ENCODE measurements around the gene ADM2. TPM values are rescaled to one million over a fixed set of nuclear protein-coding genes. Genes with fewer than 3 reads are reported as not detected.
A peak's percentile ranks its signal among the peaks of the same experiment; 100 is the strongest.

The ADM2 gene
- polyA plus RNA-seq, 1 donor = 11.2 TPM

DNA sequence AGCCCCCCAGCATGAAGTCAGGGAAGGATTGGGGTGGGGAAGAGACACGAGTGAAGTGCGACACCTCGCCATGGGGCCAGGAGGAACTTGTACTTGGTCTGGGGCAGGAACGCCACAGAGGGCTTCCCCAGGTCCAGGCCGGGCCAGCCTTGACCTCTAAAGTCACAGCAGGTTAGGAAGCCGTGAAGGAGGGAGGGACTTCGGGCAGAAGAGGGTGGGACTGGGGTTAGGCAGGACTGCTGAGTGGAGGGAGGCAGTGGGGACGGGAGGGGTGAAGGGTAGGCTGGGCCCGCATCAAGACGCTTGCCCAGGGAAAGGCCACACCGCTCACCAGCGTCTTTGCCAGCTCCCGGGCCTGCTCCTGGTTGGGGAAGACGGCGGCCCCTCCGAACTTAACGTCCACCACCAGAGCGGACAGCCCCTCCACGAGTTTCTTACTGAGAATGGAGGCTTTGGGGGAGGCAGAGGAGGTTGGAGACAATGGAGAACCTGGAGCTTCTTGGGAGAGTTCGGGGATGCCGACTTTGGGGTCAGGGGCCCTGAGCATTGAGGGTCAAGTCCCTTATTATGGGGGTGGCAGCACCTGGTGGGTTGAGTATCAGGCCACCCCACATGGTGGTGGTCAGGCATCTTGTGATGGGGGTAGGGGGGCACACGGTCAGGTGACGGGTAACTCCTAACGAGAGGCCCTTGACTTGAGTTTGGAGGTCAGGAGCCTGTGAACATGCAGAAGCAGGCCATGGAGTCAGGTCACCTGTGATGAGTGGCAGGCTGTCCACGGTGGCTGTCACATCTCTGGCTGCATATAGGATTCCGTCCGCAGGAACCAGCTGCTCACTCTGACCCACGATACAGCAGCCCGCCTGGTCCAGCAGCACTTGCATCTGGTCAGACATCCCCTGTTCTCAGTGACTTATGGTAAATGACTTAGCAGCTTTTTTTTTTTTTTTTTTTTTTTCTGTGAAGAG lies 45.8 kb downstream of the ADM2 start:
- peak overlapping the region; percentile 88 for H3K27ac ChIP-seq (ENCODE audit: low read length)
- H3K9me3 ChIP-seq (ENCODE audit: control insufficient read depth, low read depth, low read length) = peaks cover 16% of the 10 kb centered on the region
- H3K4me1 ChIP-seq (ENCODE audit: control insufficient read depth, insufficient read depth, low read length) = peaks cover 45% of the 10 kb centered on the region
- peaks cover 20% of the 10 kb centered on the region for H3K36me3 ChIP-seq (ENCODE audit: control insufficient read depth, insufficient read depth, low read length)
- no CpG with 5 or more reads among the region's 29 CpGs for WGBS (ENCODE audit: insufficient coverage, low lambda C conversion rate)
- peak overlapping the region; percentile 49 for H3K4me3 ChIP-seq (ENCODE audit: low read length)
- no peak for DNase-seq
- H3K27me3 ChIP-seq (ENCODE audit: control insufficient read depth, insufficient read depth, low read length) = peaks cover 26% of the 10 kb centered on the region

GRCh38 chr22:50527921-50528681 lies 46.8 kb downstream of the ADM2 start:
- WGBS (ENCODE audit: insufficient coverage, low lambda C conversion rate) = no CpG with 5 or more reads among the region's 18 CpGs
- Histone ChIP-seq H3K36me3 (ENCODE audit: control insufficient read depth, insufficient read depth, low read length) (peaks cover 10% of the 10 kb centered on the region), H3K4me3 (ENCODE audit: low read length) (no peak overlapping the region)

DNA sequence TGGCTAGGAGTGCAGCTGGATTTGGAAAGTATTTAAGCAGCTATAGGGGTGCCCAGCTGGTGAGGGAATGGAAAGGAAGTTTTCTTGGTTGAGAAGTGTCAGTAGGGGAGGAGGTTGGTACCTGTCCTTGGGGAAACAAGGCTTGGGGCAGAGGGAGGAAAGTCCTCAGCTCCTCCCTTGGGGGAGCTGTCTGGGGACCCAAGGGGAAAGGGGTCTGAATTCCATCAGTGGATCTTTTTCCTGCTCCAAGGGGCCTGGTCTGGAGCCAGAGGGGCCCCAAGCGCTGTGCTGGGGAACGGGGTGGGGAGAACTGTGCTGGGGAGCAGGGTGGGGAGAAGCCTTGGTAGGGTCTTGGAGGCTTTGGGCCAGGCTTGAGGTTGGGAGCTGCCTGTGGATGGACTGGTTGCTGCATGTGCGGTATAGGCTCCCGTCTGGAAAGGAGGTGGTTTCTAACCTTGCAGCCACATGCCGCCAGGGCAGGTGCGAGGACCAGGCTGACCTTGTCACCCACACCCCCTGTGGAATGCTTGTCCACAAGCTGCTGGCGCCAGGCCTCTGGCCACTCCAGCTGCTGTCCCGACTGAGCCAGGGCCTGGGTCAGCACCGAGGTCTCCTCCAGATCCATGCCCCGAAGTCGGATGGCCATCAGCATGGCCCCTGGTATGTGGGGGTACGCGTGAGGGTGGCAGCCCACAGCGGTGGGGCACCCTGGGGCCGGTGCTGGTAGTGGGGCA lies 47.5 kb downstream of the ADM2 start:
- DNase-seq = peak in 1 of 2 donors; percentile 31
- Histone ChIP-seq H3K36me3 (ENCODE audit: control insufficient read depth, insufficient read depth, low read length) (peaks cover 3% of the 10 kb centered on the region), H3K27ac (ENCODE audit: low read length) (peak overlapping the region; percentile 40), H3K9me3 (ENCODE audit: control insufficient read depth, low read depth, low read length) (peaks cover 16% of the 10 kb centered on the region), H3K4me1 (ENCODE audit: control insufficient read depth, insufficient read depth, low read length) (peaks cover 39% of the 10 kb centered on the region), H3K27me3 (ENCODE audit: control insufficient read depth, insufficient read depth, low read length) (peaks cover 39% of the 10 kb centered on the region), H3K4me3 (ENCODE audit: low read length) (peak overlapping the region; percentile 40)
- no CpG with 5 or more reads among the region's 15 CpGs for WGBS (ENCODE audit: insufficient coverage, low lambda C conversion rate)

More at GRCh38 chr22:50527921-50528681, 46.8 kb downstream of the ADM2 start:
- no peak for DNase-seq
- Histone ChIP-seq H3K27ac (ENCODE audit: low read length) (no peak overlapping the region), H3K4me1 (ENCODE audit: control insufficient read depth, insufficient read depth, low read length) (peaks cover 47% of the 10 kb centered on the region), H3K9me3 (ENCODE audit: control insufficient read depth, low read depth, low read length) (peaks cover 16% of the 10 kb centered on the region), H3K27me3 (ENCODE audit: control insufficient read depth, insufficient read depth, low read length) (peaks cover 34% of the 10 kb centered on the region)

- no CpG with 5 or more reads among the region's 50 CpGs for WGBS (ENCODE audit: insufficient coverage, low lambda C conversion rate)
- no peaks in the 10 kb centered on the region for H3K36me3 ChIP-seq (ENCODE audit: control insufficient read depth, insufficient read depth, low read length)
- H3K27me3 ChIP-seq (ENCODE audit: control insufficient read depth, insufficient read depth, low read length) = peaks cover 43% of the 10 kb centered on the region
- H3K4me1 ChIP-seq (ENCODE audit: control insufficient read depth, insufficient read depth, low read length) = peaks cover 33% of the 10 kb centered on the region
- H3K4me3 ChIP-seq (ENCODE audit: low read length) = peak overlapping the region; percentile 40
- H3K27ac ChIP-seq (ENCODE audit: low read length) = peak overlapping the region; percentile 40
- no peak for DNase-seq
- H3K9me3 ChIP-seq (ENCODE audit: control insufficient read depth, low read depth, low read length) = peaks cover 16% of the 10 kb centered on the region
These were observed 48.1 kb downstream of the ADM2 start for GRCh38 chr22:50529416-50529896.

GRCh38 chr22:50529897-50530579 lies 48.7 kb downstream of the ADM2 start, which contains the start of gene TYMP:
Gene TYMP, minus strand, starts transcription at chr22:50530012. Its CDS starts 303 bp downstream, at chr22:50529709.
- peak within 1 kb of the TSS; percentile 94 for H3K27ac ChIP-seq (ENCODE audit: low read length)
- H3K36me3 ChIP-seq (ENCODE audit: control insufficient read depth, insufficient read depth, low read length) = no peaks in the 10 kb centered on the region
- H3K4me1 ChIP-seq (ENCODE audit: control insufficient read depth, insufficient read depth, low read length) = peaks cover 32% of the 10 kb centered on the region
- H3K4me3 ChIP-seq (ENCODE audit: low read length) = peak within 1 kb of the TSS; percentile 60
- peaks cover 16% of the 10 kb centered on the region for H3K9me3 ChIP-seq (ENCODE audit: control insufficient read depth, low read depth, low read length)
- peaks cover 45% of the 10 kb centered on the region for H3K27me3 ChIP-seq (ENCODE audit: control insufficient read depth, insufficient read depth, low read length)
- WGBS (ENCODE audit: insufficient coverage, low lambda C conversion rate) = no CpG with 5 or more reads among the region's 92 CpGs
- DNase-seq = peak; percentile 69 to 91

DNA sequence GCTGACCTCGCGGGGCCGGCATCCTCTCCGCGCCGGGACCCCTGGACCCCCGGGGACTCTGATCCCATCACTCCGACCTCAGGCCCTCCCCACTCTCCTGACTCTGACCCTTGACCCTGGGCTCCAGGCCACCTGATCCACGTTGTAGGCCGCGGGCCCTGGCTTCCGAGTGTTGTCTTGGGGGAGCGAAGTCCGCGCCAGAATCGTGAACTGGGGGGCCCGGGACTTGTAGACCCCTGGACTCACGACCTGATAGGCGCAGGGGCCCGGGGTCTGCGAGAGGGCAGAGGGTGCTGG lies 49.2 kb downstream of the ADM2 start:
- Histone ChIP-seq H3K4me3 (ENCODE audit: low read length) (peak overlapping the region; percentile 60), H3K9me3 (ENCODE audit: control insufficient read depth, low read depth, low read length) (peaks cover 16% of the 10 kb centered on the region), H3K36me3 (ENCODE audit: control insufficient read depth, insufficient read depth, low read length) (no peaks in the 10 kb centered on the region), H3K4me1 (ENCODE audit: control insufficient read depth, insufficient read depth, low read length) (peaks cover 32% of the 10 kb centered on the region), H3K27ac (ENCODE audit: low read length) (peak overlapping the region; percentile 94), H3K27me3 (ENCODE audit: control insufficient read depth, insufficient read depth, low read length) (peaks cover 45% of the 10 kb centered on the region)
- no CpG with 5 or more reads among the region's 21 CpGs for WGBS (ENCODE audit: insufficient coverage, low lambda C conversion rate)
- peak in 1 of 2 donors; percentile 81 for DNase-seq

- H3K9me3 ChIP-seq (ENCODE audit: control insufficient read depth, low read depth, low read length) = peaks cover 16% of the 10 kb centered on the region
- no peaks in the 10 kb centered on the region for H3K36me3 ChIP-seq (ENCODE audit: control insufficient read depth, insufficient read depth, low read length)
- H3K4me1 ChIP-seq (ENCODE audit: control insufficient read depth, insufficient read depth, low read length) = peaks cover 32% of the 10 kb centered on the region
- WGBS (ENCODE audit: insufficient coverage, low lambda C conversion rate) = no CpG with 5 or more reads among the region's 53 CpGs
- H3K27me3 ChIP-seq (ENCODE audit: control insufficient read depth, insufficient read depth, low read length) = peaks cover 45% of the 10 kb centered on the region
- DNase-seq = peak; percentile 76 to 90
- H3K27ac ChIP-seq (ENCODE audit: low read length) = peak overlapping the region; percentile 94
- H3K4me3 ChIP-seq (ENCODE audit: low read length) = peak overlapping the region; percentile 60
These were observed 49.7 kb downstream of the ADM2 start for GRCh38 chr22:50530877-50531545.

DNA sequence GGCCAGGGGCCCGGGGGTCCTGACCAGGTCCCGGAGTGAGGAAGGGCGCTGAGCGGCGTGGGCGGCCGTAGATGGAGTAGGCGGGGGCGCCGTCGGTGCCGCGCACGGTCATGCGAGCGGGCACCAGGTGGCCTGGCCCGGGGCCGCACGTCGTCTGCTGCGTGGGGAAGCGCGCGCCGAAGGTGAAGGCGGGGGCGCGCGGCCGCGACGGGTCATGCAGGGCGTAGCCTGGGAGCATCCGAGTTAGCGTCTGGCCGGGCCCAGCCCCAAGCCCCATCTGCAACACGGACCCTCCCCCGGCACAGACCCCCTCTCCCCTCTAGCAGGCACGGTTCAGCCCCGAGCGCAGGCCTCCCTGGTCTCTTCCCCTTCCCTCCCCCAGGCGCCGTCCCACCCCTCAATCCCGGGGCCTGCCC lies 50.2 kb downstream of the ADM2 start:
- peaks cover 45% of the 10 kb centered on the region for H3K27me3 ChIP-seq (ENCODE audit: control insufficient read depth, insufficient read depth, low read length)
- H3K27ac ChIP-seq (ENCODE audit: low read length) = peak overlapping the region; percentile 94
- WGBS (ENCODE audit: insufficient coverage, low lambda C conversion rate) = no CpG with 5 or more reads among the region's 44 CpGs
- no peaks in the 10 kb centered on the region for H3K36me3 ChIP-seq (ENCODE audit: control insufficient read depth, insufficient read depth, low read length)
- peak overlapping the region; percentile 60 for H3K4me3 ChIP-seq (ENCODE audit: low read length)
- H3K4me1 ChIP-seq (ENCODE audit: control insufficient read depth, insufficient read depth, low read length) = peaks cover 30% of the 10 kb centered on the region
- peak in 1 of 2 donors; percentile 69 for DNase-seq
- peaks cover 16% of the 10 kb centered on the region for H3K9me3 ChIP-seq (ENCODE audit: control insufficient read depth, low read depth, low read length)

GRCh38 chr22:50531962-50532674 lies 50.8 kb downstream of the ADM2 start:
- H3K27me3 ChIP-seq (ENCODE audit: control insufficient read depth, insufficient read depth, low read length) = peaks cover 45% of the 10 kb centered on the region
- no CpG with 5 or more reads among the region's 56 CpGs for WGBS (ENCODE audit: insufficient coverage, low lambda C conversion rate)
- no peaks in the 10 kb centered on the region for H3K36me3 ChIP-seq (ENCODE audit: control insufficient read depth, insufficient read depth, low read length)
- H3K27ac ChIP-seq (ENCODE audit: low read length) = peak overlapping the region; percentile 42
- DNase-seq = peak in 1 of 2 donors; percentile 77
- H3K4me1 ChIP-seq (ENCODE audit: control insufficient read depth, insufficient read depth, low read length) = peaks cover 27% of the 10 kb centered on the region
- H3K4me3 ChIP-seq (ENCODE audit: low read length) = peak overlapping the region; percentile 60
- H3K9me3 ChIP-seq (ENCODE audit: control insufficient read depth, low read depth, low read length) = peaks cover 16% of the 10 kb centered on the region

Measured in large intestine (tissue), 3 donors.